Measurements from ENCODE around the gene THSD4. TPM values are rescaled to one million over a fixed set of nuclear protein-coding genes. Genes with fewer than 3 reads are reported as not detected.
A peak's percentile ranks its signal among the peaks of the same experiment; 100 is the strongest.

The THSD4 gene
- total and polyA plus RNA-seq, 3 experiments from 2014 or later = not detected

DNA sequence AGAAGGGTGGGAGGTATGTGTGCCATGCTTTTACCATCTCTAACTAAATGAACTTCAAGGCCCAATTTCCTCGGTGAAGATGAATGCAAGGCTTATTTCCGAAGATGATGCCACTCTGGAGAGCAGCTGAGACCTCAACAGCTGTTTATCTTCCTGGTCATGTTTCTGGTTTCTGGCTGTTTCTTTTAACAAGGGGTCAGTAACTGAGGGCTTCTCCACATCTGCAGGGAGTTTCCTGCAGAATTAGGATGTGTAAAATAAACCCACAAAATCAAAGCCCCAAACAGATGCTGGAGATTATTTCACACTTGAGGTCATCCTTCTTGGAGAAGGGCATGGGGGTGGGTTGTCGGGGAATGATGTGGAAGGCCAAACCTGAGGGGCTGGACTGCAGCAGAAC lies 220.3 kb downstream of the THSD4 start:
- Histone ChIP-seq H3K36me3 (ENCODE audit: insufficient read depth, low read length) (no peaks in the 10 kb centered on the region), H3K27me3 (ENCODE audit: insufficient read depth, low read length, poor library complexity, severe bottlenecking) (no peaks in the 10 kb centered on the region), H3K4me3 (ENCODE audit: low read length) (no peak overlapping the region), H3K27ac (ENCODE audit: low read depth, low read length) (no peak overlapping the region), H3K9me3 (ENCODE audit: low read length) (no peaks in the 10 kb centered on the region), H3K4me1 (ENCODE audit: insufficient read depth, low read length) (no peaks in the 10 kb centered on the region)
- DNase-seq = no peak
- ChIA-PET POLR2A (no interaction called here), CTCF (no interaction called here)
- H3K4me1 Mint-ChIP-seq = peaks cover 0 to 9% (median 3%) of the 10 kb centered on the region in 3 donors
- no peaks in the 10 kb centered on the region for H3K9me3 Mint-ChIP-seq
- H3K4me3 Mint-ChIP-seq = no peak overlapping the region
- H3K27me3 Mint-ChIP-seq = peaks cover 0 to 3% of the 10 kb centered on the region in 2 donors
- no peak overlapping the region for H3K27ac Mint-ChIP-seq
- H3K36me3 Mint-ChIP-seq = no peaks in the 10 kb centered on the region

- Mint-ChIP-seq H3K4me1 (peaks cover 0 to 9% (median 3%) of the 10 kb centered on the region in 3 donors), H3K9me3 (no peaks in the 10 kb centered on the region), H3K36me3 (no peaks in the 10 kb centered on the region), H3K27me3 (peaks cover 0 to 5% of the 10 kb centered on the region in 2 donors), H3K27ac (peak overlapping the region in 1 of 8 donors; percentile 3), H3K4me3 (no peak overlapping the region)
- no peaks in the 10 kb centered on the region for H3K9me3 ChIP-seq (ENCODE audit: low read length)
- DNase-seq = no peak
- H3K27me3 ChIP-seq (ENCODE audit: insufficient read depth, low read length, poor library complexity, severe bottlenecking) = no peaks in the 10 kb centered on the region
- ChIA-PET CTCF (no interaction called here), POLR2A (no interaction called here)
- no peaks in the 10 kb centered on the region for H3K36me3 ChIP-seq (ENCODE audit: insufficient read depth, low read length)
- H3K4me1 ChIP-seq (ENCODE audit: insufficient read depth, low read length) = no peaks in the 10 kb centered on the region
- no peak overlapping the region for H3K27ac ChIP-seq (ENCODE audit: low read depth, low read length)
- H3K4me3 ChIP-seq (ENCODE audit: low read length) = no peak overlapping the region
Measured at GRCh38 chr15:71336671-71337070, 221.4 kb downstream of the THSD4 start.

- POLR2A ChIA-PET = no interaction called here
Measured at GRCh38 chr15:71337197-71337845, 222.1 kb downstream of the THSD4 start.

DNA sequence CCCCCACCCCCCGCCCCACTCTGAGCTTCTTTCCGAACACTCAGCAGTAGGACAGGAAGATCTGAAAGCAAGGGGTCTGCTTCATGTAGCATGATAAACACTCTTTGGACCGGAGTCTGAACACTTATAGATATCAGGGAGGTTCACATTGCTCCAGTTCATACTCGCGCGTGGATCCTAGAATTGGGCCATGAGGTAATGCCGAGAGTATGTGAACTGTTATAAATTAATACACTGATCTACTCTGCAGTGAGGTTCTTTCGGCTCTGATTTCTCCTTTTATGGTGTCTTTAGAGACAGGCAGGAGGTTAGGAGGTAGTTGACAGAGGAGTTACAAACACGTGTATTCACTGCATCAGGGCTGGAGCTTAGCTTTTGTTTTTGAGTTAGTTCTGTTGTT lies 223.0 kb downstream of the THSD4 start:
- H3K4me1 Mint-ChIP-seq = peaks cover 0 to 9% (median 3%) of the 10 kb centered on the region in 3 donors
- Histone ChIP-seq H3K27me3 (ENCODE audit: insufficient read depth, low read length, poor library complexity, severe bottlenecking) (no peaks in the 10 kb centered on the region), H3K4me1 (ENCODE audit: insufficient read depth, low read length) (no peaks in the 10 kb centered on the region), H3K36me3 (ENCODE audit: insufficient read depth, low read length) (no peaks in the 10 kb centered on the region), H3K9me3 (ENCODE audit: low read length) (no peaks in the 10 kb centered on the region), H3K27ac (ENCODE audit: low read depth, low read length) (no peak overlapping the region), H3K4me3 (ENCODE audit: low read length) (no peak overlapping the region)
- H3K9me3 Mint-ChIP-seq = no peaks in the 10 kb centered on the region
- peaks cover 2 to 3% of the 10 kb centered on the region in 2 donors for H3K27me3 Mint-ChIP-seq
- no peaks in the 10 kb centered on the region for H3K36me3 Mint-ChIP-seq
- POLR2A ChIA-PET = no interaction called here
- DNase-seq = no peak
- CTCF ChIA-PET = no interaction called here
- H3K27ac Mint-ChIP-seq = no peak overlapping the region
- no peak overlapping the region for H3K4me3 Mint-ChIP-seq

More at GRCh38 chr15:71337197-71337845, 222.1 kb downstream of the THSD4 start:
- Mint-ChIP-seq H3K4me1 (peaks cover 0 to 9% (median 3%) of the 10 kb centered on the region in 3 donors), H3K9me3 (no peaks in the 10 kb centered on the region), H3K27me3 (peaks cover 0 to 5% of the 10 kb centered on the region in 2 donors), H3K27ac (no peak overlapping the region), H3K36me3 (no peaks in the 10 kb centered on the region), H3K4me3 (no peak overlapping the region)
- no peak for DNase-seq
- Histone ChIP-seq H3K4me1 (ENCODE audit: insufficient read depth, low read length) (no peaks in the 10 kb centered on the region), H3K36me3 (ENCODE audit: insufficient read depth, low read length) (no peaks in the 10 kb centered on the region), H3K27me3 (ENCODE audit: insufficient read depth, low read length, poor library complexity, severe bottlenecking) (no peaks in the 10 kb centered on the region), H3K4me3 (ENCODE audit: low read length) (no peak overlapping the region), H3K27ac (ENCODE audit: low read depth, low read length) (no peak overlapping the region), H3K9me3 (ENCODE audit: low read length) (no peaks in the 10 kb centered on the region)
- CTCF ChIA-PET = no interaction called here

GRCh38 chr15:71338827-71339542 lies 223.7 kb downstream of the THSD4 start:
- H3K27me3 Mint-ChIP-seq = peaks cover 3% of the 10 kb centered on the region in 2 donors
- no peak overlapping the region for H3K4me3 ChIP-seq (ENCODE audit: low read length)
- CTCF ChIA-PET = no interaction called here

DNA sequence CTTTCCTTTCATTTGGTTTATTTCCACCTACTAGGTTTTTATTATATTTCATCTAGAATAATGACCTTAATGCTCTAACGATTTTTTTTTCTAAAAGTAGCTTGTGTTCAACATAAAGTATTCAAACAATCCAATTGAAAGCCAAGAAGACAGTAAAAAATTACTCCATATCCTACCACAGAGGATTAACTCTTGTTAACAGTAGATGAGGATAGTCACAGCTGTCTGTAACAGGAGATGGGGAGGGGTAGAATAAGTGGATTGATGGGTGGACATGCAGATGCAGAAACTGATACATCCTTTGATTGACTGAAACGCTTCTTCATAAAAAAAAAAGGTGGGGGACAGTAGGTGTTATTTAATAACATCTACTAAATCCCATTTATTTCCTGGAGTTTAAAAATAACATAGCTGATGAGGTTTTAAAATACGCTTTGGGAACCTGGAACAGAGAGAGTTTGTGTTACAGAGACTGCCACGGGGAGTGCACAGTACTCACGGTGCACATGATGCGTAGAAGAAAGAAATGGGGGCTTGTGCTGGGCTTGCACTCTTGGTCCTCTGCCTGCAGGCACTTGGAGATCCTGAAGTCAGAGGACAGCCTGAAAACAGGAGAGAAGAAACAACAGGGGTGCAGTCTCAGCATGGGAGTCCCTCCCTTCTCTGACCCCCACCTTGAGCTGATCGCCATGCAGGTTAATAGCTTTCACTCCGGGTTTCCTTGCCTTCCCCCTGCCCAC lies 226.7 kb downstream of the THSD4 start:
- Mint-ChIP-seq H3K4me1 (peaks cover 0 to 7% (median 0%) of the 10 kb centered on the region in 3 donors), H3K9me3 (no peaks in the 10 kb centered on the region), H3K27ac (peak overlapping the region in 1 of 8 donors; percentile 75), H3K36me3 (no peaks in the 10 kb centered on the region), H3K4me3 (no peak overlapping the region), H3K27me3 (peaks cover 3 to 7% of the 10 kb centered on the region in 2 donors)
- no peaks in the 10 kb centered on the region for H3K4me1 ChIP-seq (ENCODE audit: insufficient read depth, low read length)
- H3K27me3 ChIP-seq (ENCODE audit: insufficient read depth, low read length, poor library complexity, severe bottlenecking) = no peaks in the 10 kb centered on the region
- no peak for DNase-seq
- no peaks in the 10 kb centered on the region for H3K9me3 ChIP-seq (ENCODE audit: low read length)
- ChIA-PET POLR2A (no interaction called here), CTCF (interaction anchor here (1.3 kb wide), 1 partner anchor 9 kb away, joined by 3 read pairs; no protein-coding TSS in a partner anchor)
- H3K36me3 ChIP-seq (ENCODE audit: insufficient read depth, low read length) = no peaks in the 10 kb centered on the region
- no peak overlapping the region for H3K27ac ChIP-seq (ENCODE audit: low read depth, low read length)
- no peak overlapping the region for H3K4me3 ChIP-seq (ENCODE audit: low read length)

More at GRCh38 chr15:71338827-71339542, 223.7 kb downstream of the THSD4 start:
- Mint-ChIP-seq H3K4me1 (peaks cover 0 to 4% (median under 1%) of the 10 kb centered on the region in 3 donors), H3K36me3 (no peaks in the 10 kb centered on the region), H3K4me3 (no peak overlapping the region), H3K27ac (no peak overlapping the region), H3K9me3 (no peaks in the 10 kb centered on the region)
- no peak overlapping the region for H3K27ac ChIP-seq (ENCODE audit: low read depth, low read length)
- no peaks in the 10 kb centered on the region for H3K9me3 ChIP-seq (ENCODE audit: low read length)
- H3K27me3 ChIP-seq (ENCODE audit: insufficient read depth, low read length, poor library complexity, severe bottlenecking) = no peaks in the 10 kb centered on the region
- POLR2A ChIA-PET = no interaction called here
- no peak for DNase-seq
- H3K36me3 ChIP-seq (ENCODE audit: insufficient read depth, low read length) = no peaks in the 10 kb centered on the region
- H3K4me1 ChIP-seq (ENCODE audit: insufficient read depth, low read length) = no peaks in the 10 kb centered on the region

DNA sequence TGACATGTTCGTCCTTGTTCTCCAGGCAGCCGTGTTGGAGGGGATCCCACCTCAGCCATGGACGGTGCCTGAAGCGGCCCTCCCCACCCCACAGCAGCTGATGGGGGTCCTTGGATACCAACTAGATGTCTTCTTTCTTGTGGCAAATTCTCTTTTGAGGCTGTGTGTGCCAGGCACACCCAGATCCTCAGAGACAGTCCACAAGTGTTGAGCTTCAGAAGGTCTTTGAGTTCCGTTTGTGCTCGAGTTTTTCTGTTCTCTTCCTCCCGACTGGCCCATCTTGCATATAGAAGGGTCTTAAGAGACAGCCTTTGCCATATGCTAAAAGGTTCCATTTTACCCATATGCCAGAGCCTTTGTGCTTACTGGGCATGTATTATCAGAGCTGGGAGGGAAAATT lies 227.4 kb downstream of the THSD4 start:
- no peaks in the 10 kb centered on the region for H3K9me3 ChIP-seq (ENCODE audit: low read length)
- Mint-ChIP-seq H3K4me1 (peaks cover 0 to 7% (median 0%) of the 10 kb centered on the region in 3 donors), H3K9me3 (no peaks in the 10 kb centered on the region), H3K4me3 (no peak overlapping the region), H3K27ac (peak overlapping the region in 1 of 8 donors; percentile 21), H3K36me3 (no peaks in the 10 kb centered on the region), H3K27me3 (peaks cover 8 to 10% of the 10 kb centered on the region in 2 donors)
- POLR2A ChIA-PET = no interaction called here
- no peak for DNase-seq
- H3K27ac ChIP-seq (ENCODE audit: low read depth, low read length) = no peak overlapping the region
- H3K36me3 ChIP-seq (ENCODE audit: insufficient read depth, low read length) = no peaks in the 10 kb centered on the region
- H3K4me3 ChIP-seq (ENCODE audit: low read length) = no peak overlapping the region
- CTCF ChIA-PET = interaction anchor here (1.3 kb wide), 1 partner anchor 10 kb away, joined by 3 read pairs; no protein-coding TSS in a partner anchor
- H3K27me3 ChIP-seq (ENCODE audit: insufficient read depth, low read length, poor library complexity, severe bottlenecking) = no peaks in the 10 kb centered on the region
- no peaks in the 10 kb centered on the region for H3K4me1 ChIP-seq (ENCODE audit: insufficient read depth, low read length)

GRCh38 chr15:71344316-71344715 lies 229.0 kb downstream of the THSD4 start:
- Mint-ChIP-seq H3K9me3 (no peaks in the 10 kb centered on the region), H3K36me3 (no peaks in the 10 kb centered on the region), H3K4me3 (no peak overlapping the region), H3K27ac (no peak overlapping the region), H3K27me3 (peaks cover 14 to 24% of the 10 kb centered on the region in 2 donors), H3K4me1 (peaks cover 0 to 7% (median 0%) of the 10 kb centered on the region in 3 donors)
- Histone ChIP-seq H3K4me1 (ENCODE audit: insufficient read depth, low read length) (no peaks in the 10 kb centered on the region), H3K36me3 (ENCODE audit: insufficient read depth, low read length) (no peaks in the 10 kb centered on the region), H3K9me3 (ENCODE audit: low read length) (no peaks in the 10 kb centered on the region), H3K4me3 (ENCODE audit: low read length) (no peak overlapping the region), H3K27ac (ENCODE audit: low read depth, low read length) (no peak overlapping the region), H3K27me3 (ENCODE audit: insufficient read depth, low read length, poor library complexity, severe bottlenecking) (no peaks in the 10 kb centered on the region)
- ChIA-PET POLR2A (no interaction called here), CTCF (no interaction called here)
- no peak for DNase-seq

Measured in CD8-positive, alpha-beta memory T cell (primary cell).